SU-DHL-6 (cell line): Measurements from ENCODE around the gene SLC8A2.

Experiments
- H2AFZ ChIP-seq: fragments of 200-600 bp; sonication (generic); 2 replicates; pipeline ENCODE4 v1.6.1; 2014; ENCODE audit warnings: low read depth, mild to moderate bottlenecking, moderate library complexity, mixed read lengths, antibody characterized with exemption, low read length; ENCODE audit not compliant: severe bottlenecking
- H3F3A ChIP-seq: fragments of 200-600 bp; shearing (Covaris generic); 2 replicates; pipeline ENCODE4 v1.6.0; 2016; ENCODE audit warnings: antibody characterized with exemption, mild to moderate bottlenecking; ENCODE audit not compliant: insufficient read depth
- H3K27ac ChIP-seq: fragments of 200-600 bp; sonication (generic); 2 replicates; pipeline ENCODE4 v1.5.1; 2016; ENCODE audit warnings: low read depth, mild to moderate bottlenecking, low read length, moderate library complexity, mixed read lengths
- H3K27me3 ChIP-seq: fragments of 200-600 bp; sonication (generic), shearing (Covaris generic); 2 replicates; pipeline ENCODE4 v1.6.0; 2014; ENCODE audit warnings: mild to moderate bottlenecking, low read length
- H3K36me3 ChIP-seq: fragments of 200-600 bp; sonication (generic); 2 replicates; pipeline ENCODE4 v1.6.1; 2014; ENCODE audit warnings: mild to moderate bottlenecking, low read length, mixed read lengths
- H3K4me2 ChIP-seq: fragments of 300-600, 200-600 bp; shearing (Covaris generic), sonication (generic); 2 replicates; pipeline ENCODE4 v1.6.0; 2014; ENCODE audit warnings: low read length, low read depth, mild to moderate bottlenecking; ENCODE audit not compliant: poor library complexity, severe bottlenecking
- H3K4me3 ChIP-seq: fragments of 200-600 bp; sonication (generic); 2 replicates; pipeline ENCODE4 v1.5.1; 2014; ENCODE audit warnings: antibody characterized with exemption, low read length, mild to moderate bottlenecking, mixed read lengths; ENCODE audit not compliant: insufficient read depth, poor library complexity, severe bottlenecking
- H3K79me2 ChIP-seq: fragments of 200-600 bp; sonication (generic); 2 replicates; pipeline ENCODE4 v1.6.1; 2014; ENCODE audit warnings: mild to moderate bottlenecking, low read length, moderate library complexity; ENCODE audit not compliant: insufficient read depth
- H3K9ac ChIP-seq: fragments of 200-600 bp; sonication (generic); 2 replicates; pipeline ENCODE4 v1.7.0; 2014; ENCODE audit warnings: mild to moderate bottlenecking, low read length
- H3K9me2 ChIP-seq: fragments of 200-600 bp; sonication (generic); replicated peaks from 2 replicates; pipeline ENCODE4 v1.6.1; 2014; ENCODE audit warnings: low read length; ENCODE audit not compliant: insufficient read depth
- H3K9me3 ChIP-seq: fragments of 200-600 bp; sonication (generic); 2 replicates; pipeline ENCODE4 v1.6.1; 2014; ENCODE audit warnings: low read length, mixed read lengths; ENCODE audit not compliant: insufficient read depth
- H4K20me1 ChIP-seq: fragments of 200-600 bp; sonication (generic); 2 replicates; pipeline ENCODE4 v1.6.1; 2014; ENCODE audit warnings: low read depth, mild to moderate bottlenecking, antibody characterized with exemption, low read length, moderate library complexity, mixed read lengths
- EZH2phosphoT487 ChIP-seq: fragments of 200-600 bp; sonication (generic), shearing (Covaris generic); conservative IDR thresholded peaks from 2 replicates; pipeline ENCODE4 v1.6.1; 2018; ENCODE audit warnings: mild to moderate bottlenecking, antibody characterized with exemption, low read length, moderate library complexity, mixed read lengths
- TF ChIP-seq, protein P1 (sequence below): fragments of 200-600 bp; sonication (generic); IDR thresholded peaks from one replicate; pipeline ENCODE4 v1.5.1; 2017; ENCODE audit warnings: antibody characterized with exemption, mild to moderate bottlenecking, low read length, moderate library complexity; ENCODE audit not compliant: insufficient read depth, poor library complexity, severe bottlenecking

Gene SLC8A2

DNA sequence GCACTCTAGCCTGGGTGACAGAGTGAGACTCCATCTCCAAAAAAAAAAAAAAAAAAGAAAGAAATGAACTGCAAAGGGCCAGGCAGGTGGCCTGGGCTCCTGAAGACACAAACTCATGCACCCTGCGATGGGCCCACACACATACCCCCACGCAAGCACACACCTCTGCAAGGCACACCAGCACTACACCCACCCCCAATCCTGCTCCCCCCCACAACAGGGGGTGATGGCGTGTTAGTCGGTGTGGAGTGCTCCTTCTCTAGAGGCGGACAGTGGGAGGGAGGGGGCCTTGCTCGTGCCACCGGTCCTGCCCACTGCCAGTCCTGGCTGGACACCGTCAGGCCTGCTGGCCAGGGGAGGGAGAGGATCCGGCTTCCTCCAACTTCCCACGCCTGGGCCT, 1.6 kb upstream of the SLC8A2 start:
- H3K4me3 ChIP-seq: no peak overlapping the region
- H3K9me2 ChIP-seq: no peaks in the 10 kb centered on the region
- H3F3A ChIP-seq: no peaks in the 10 kb centered on the region
- no peaks in the 10 kb centered on the region for H3K27me3 ChIP-seq
- no peak overlapping the region for H3K9ac ChIP-seq
- H3K4me2 ChIP-seq: no peak overlapping the region
- no peaks in the 10 kb centered on the region for H3K36me3 ChIP-seq
- no peaks in the 10 kb centered on the region for H4K20me1 ChIP-seq
- TF ChIP-seq, protein P1, sequence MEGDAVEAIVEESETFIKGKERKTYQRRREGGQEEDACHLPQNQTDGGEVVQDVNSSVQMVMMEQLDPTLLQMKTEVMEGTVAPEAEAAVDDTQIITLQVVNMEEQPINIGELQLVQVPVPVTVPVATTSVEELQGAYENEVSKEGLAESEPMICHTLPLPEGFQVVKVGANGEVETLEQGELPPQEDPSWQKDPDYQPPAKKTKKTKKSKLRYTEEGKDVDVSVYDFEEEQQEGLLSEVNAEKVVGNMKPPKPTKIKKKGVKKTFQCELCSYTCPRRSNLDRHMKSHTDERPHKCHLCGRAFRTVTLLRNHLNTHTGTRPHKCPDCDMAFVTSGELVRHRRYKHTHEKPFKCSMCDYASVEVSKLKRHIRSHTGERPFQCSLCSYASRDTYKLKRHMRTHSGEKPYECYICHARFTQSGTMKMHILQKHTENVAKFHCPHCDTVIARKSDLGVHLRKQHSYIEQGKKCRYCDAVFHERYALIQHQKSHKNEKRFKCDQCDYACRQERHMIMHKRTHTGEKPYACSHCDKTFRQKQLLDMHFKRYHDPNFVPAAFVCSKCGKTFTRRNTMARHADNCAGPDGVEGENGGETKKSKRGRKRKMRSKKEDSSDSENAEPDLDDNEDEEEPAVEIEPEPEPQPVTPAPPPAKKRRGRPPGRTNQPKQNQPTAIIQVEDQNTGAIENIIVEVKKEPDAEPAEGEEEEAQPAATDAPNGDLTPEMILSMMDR: no peak
- TF ChIP-seq EZH2phosphoT487: no peak
- H3K9me3 ChIP-seq: no peaks in the 10 kb centered on the region
- no peak overlapping the region for H2AFZ ChIP-seq
- H3K27ac ChIP-seq: no peak overlapping the region
- no peaks in the 10 kb centered on the region for H3K79me2 ChIP-seq

DNA sequence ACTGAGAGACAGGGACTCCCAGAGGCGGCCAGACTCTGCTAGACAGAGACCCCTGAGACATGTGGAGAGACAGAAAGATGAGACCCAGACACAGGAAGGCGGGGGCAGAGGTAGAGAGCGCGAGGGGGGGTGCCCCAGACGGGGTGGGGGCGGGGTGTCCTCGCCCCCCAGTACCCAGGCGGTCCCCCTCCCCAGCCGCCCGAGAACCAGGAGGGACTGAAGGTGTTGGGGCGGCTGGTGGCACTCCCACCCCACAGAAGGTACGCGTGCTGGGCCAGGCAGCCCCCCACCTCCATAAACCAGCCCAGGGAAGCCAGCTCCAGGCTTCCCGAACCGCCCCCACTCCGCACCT, 336 bp downstream of the SLC8A2 start:
- Histone ChIP-seq H3K9me2 (no peaks in the 10 kb centered on the region), H3K27ac (no peak overlapping the region), H3K4me3 (no peak overlapping the region), H2AFZ (no peak overlapping the region), H3K79me2 (no peaks in the 10 kb centered on the region), H3K4me2 (no peak overlapping the region), H3F3A (no peaks in the 10 kb centered on the region), H3K9ac (no peak overlapping the region), H4K20me1 (no peaks in the 10 kb centered on the region), H3K27me3 (no peaks in the 10 kb centered on the region), H3K36me3 (no peaks in the 10 kb centered on the region), H3K9me3 (no peaks in the 10 kb centered on the region)
- no peak for TF ChIP-seq EZH2phosphoT487
- TF ChIP-seq, protein P1: no peak

DNA sequence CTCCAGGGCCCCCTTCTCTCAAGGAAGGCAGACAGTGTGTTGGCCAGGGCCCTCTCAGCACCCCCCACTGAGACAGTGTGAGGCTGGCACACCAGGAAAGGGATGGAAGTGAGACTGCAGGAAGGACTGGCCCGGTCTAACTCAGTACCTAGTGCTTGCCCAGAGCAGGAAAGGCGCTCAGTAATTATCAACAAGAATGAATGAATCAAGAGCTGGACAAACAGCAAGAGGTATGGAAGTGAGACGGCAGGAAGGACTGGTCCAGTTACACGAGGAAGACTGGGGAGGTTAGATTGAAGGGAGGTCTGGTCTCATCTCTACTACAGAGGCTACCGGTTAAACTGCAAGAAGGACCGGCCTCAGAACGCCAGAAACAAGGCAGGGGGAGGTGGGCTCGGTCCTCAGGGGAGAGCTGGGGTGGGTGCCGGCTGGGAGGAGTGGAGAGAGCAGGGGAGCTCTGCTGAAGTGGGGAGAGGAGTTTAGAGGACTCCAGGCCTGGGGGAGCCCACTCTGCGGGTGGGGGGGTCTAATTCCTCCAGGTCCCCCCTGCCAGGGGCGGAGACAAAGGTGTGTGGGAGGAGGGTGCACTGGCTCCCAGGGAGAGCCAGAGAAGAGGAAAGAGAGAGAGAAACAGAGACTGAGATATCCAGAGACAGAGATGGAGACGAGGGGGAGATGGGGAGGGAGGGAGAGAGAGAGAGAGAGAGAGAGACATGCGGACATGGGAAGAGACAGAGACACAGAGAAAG, 1.1 kb downstream of the SLC8A2 start:
- H4K20me1 ChIP-seq: no peaks in the 10 kb centered on the region
- no peaks in the 10 kb centered on the region for H3K27me3 ChIP-seq
- no peak overlapping the region for H3K27ac ChIP-seq
- no peaks in the 10 kb centered on the region for H3K9me2 ChIP-seq
- H3K4me3 ChIP-seq: no peak overlapping the region
- no peak overlapping the region for H3K4me2 ChIP-seq
- H3K79me2 ChIP-seq: no peaks in the 10 kb centered on the region
- no peak for TF ChIP-seq EZH2phosphoT487
- TF ChIP-seq, protein P1: no peak
- H3K9ac ChIP-seq: no peak overlapping the region
- H3K36me3 ChIP-seq: no peaks in the 10 kb centered on the region
- no peaks in the 10 kb centered on the region for H3F3A ChIP-seq
- no peak overlapping the region for H2AFZ ChIP-seq
- H3K9me3 ChIP-seq: no peaks in the 10 kb centered on the region
